HL-60 (cell line): ENCODE measurements around the gene RBPJ.

Experiments
- DNase-seq, 2 experiments: peaks; one replicate each; pipeline ENCODE4 v3.0.0-alpha.2; 2010 to 2020; ENCODE audit warnings: low read depth in 1 of 2, low spot score in 1 of 2
- H3K27ac ChIP-seq: fragments of 250-450 bp; sonication (Bioruptor Pico); replicated peaks from 2 replicates; pipeline ENCODE4 v1.5.1; 2020; ENCODE audit warnings: mild to moderate bottlenecking, moderate library complexity
- H3K27me3 ChIP-seq: fragments of 250-450 bp; sonication (Bioruptor Pico); 2 replicates; pipeline ENCODE4 v1.5.1; 2021; ENCODE audit warnings: mild to moderate bottlenecking, moderate library complexity; ENCODE audit not compliant: insufficient read depth, poor library complexity, severe bottlenecking
- H3K4me3 ChIP-seq: replicated peaks from 2 replicates; pipeline ENCODE4 v1.5.1; 2011; ENCODE audit warnings: mild to moderate bottlenecking, control low read depth, low read length; ENCODE audit not compliant: insufficient read depth
- GABPA ChIP-seq: IDR thresholded peaks from 2 replicates; pipeline ENCODE4 v1.6.1; 2012; ENCODE audit warnings: low read depth
- POLR2AphosphoS5 ChIP-seq: IDR thresholded peaks from 2 replicates; pipeline ENCODE4 v1.6.1; 2012; ENCODE audit warnings: low read depth
- SPI1 ChIP-seq: IDR thresholded peaks from 2 replicates; pipeline ENCODE4 v1.6.1; 2012; ENCODE audit warnings: low read depth, mild to moderate bottlenecking, borderline replicate concordance
- TF ChIP-seq, protein P1 (sequence below): IDR thresholded peaks from one replicate; pipeline ENCODE4 v1.5.1; 2011; ENCODE audit warnings: low read length, control low read depth, inconsistent platforms; ENCODE audit not compliant: insufficient read depth
- TF ChIP-seq, protein P2 (sequence below): IDR thresholded peaks from 2 replicates; pipeline ENCODE4 v1.6.1; 2012; ENCODE audit warnings: low read depth; ENCODE audit not compliant: insufficient replicate concordance

Gene RBPJ

DNA sequence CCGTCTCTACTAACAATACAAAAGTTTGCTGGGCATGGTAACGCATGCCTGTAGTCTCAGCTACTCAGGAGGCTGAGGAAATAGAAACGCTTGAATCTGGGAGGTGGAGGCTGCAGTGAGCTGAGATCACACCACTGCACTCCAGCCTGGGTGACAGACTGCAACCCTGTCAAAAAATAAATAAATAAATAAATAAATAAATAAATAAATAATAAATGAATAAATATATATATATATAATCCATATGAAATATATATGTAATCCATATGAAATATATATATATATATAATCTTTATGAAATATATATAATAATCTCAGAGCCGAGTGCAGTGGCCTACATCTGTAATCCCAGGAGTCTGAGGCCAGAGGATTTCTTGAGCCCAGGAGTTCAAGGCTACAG is 17.8 kb upstream of the RBPJ start:
- H3K4me3 ChIP-seq, result no peak overlapping the region
- H3K27ac ChIP-seq, result peak overlapping the region; percentile 62
- no peak for DNase-seq
- H3K27me3 ChIP-seq, result no peaks in the 10 kb centered on the region
- TF ChIP-seq SPI1 (no peak), POLR2AphosphoS5 (no peak)

DNA sequence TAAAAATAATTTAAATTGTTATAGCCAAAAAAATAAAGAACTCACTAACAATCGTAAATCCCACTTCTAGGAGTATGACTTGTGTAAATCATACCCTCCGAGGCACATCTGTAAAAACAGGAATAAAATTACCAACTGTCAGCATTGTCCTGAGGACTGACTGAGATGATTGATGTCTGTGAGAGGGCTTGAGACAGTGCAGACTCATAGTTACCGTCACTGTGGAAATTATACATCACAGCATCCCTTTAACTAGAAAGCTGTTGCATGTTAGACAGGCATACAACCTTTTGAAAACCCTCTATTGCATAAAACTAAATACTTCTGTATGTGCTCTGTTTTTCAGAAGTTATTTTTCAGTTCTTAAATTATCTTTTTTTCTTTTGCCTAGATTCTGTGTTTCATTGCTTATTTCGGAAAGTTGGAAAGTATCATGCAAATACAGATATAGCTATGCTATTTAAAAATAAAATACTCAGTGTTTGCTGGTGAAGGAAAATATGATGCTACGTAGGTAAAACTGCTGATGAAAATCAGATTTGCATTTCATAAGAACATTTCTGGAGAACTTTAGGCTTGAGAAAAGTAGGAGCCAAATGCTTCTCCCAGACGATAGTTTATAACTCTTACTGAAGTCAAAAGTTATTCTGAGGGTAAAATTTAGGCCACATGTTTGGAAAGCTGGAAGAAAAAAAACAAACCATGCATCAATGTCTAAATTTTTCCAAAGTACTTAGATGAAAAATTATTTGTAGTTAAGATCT is 13.6 kb upstream of the RBPJ start:
- H3K4me3 ChIP-seq, result no peak overlapping the region
- H3K27ac ChIP-seq, result no peak overlapping the region
- TF ChIP-seq SPI1, result no peak
- TF ChIP-seq GABPA, result no peak
- TF ChIP-seq, protein P1, sequence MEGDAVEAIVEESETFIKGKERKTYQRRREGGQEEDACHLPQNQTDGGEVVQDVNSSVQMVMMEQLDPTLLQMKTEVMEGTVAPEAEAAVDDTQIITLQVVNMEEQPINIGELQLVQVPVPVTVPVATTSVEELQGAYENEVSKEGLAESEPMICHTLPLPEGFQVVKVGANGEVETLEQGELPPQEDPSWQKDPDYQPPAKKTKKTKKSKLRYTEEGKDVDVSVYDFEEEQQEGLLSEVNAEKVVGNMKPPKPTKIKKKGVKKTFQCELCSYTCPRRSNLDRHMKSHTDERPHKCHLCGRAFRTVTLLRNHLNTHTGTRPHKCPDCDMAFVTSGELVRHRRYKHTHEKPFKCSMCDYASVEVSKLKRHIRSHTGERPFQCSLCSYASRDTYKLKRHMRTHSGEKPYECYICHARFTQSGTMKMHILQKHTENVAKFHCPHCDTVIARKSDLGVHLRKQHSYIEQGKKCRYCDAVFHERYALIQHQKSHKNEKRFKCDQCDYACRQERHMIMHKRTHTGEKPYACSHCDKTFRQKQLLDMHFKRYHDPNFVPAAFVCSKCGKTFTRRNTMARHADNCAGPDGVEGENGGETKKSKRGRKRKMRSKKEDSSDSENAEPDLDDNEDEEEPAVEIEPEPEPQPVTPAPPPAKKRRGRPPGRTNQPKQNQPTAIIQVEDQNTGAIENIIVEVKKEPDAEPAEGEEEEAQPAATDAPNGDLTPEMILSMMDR, result no peak
- TF ChIP-seq, protein P2, sequence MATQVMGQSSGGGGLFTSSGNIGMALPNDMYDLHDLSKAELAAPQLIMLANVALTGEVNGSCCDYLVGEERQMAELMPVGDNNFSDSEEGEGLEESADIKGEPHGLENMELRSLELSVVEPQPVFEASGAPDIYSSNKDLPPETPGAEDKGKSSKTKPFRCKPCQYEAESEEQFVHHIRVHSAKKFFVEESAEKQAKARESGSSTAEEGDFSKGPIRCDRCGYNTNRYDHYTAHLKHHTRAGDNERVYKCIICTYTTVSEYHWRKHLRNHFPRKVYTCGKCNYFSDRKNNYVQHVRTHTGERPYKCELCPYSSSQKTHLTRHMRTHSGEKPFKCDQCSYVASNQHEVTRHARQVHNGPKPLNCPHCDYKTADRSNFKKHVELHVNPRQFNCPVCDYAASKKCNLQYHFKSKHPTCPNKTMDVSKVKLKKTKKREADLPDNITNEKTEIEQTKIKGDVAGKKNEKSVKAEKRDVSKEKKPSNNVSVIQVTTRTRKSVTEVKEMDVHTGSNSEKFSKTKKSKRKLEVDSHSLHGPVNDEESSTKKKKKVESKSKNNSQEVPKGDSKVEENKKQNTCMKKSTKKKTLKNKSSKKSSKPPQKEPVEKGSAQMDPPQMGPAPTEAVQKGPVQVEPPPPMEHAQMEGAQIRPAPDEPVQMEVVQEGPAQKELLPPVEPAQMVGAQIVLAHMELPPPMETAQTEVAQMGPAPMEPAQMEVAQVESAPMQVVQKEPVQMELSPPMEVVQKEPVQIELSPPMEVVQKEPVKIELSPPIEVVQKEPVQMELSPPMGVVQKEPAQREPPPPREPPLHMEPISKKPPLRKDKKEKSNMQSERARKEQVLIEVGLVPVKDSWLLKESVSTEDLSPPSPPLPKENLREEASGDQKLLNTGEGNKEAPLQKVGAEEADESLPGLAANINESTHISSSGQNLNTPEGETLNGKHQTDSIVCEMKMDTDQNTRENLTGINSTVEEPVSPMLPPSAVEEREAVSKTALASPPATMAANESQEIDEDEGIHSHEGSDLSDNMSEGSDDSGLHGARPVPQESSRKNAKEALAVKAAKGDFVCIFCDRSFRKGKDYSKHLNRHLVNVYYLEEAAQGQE, result no peak
- TF ChIP-seq POLR2AphosphoS5, result no peak
- no peaks in the 10 kb centered on the region for H3K27me3 ChIP-seq
- DNase-seq, result no peak

DNA sequence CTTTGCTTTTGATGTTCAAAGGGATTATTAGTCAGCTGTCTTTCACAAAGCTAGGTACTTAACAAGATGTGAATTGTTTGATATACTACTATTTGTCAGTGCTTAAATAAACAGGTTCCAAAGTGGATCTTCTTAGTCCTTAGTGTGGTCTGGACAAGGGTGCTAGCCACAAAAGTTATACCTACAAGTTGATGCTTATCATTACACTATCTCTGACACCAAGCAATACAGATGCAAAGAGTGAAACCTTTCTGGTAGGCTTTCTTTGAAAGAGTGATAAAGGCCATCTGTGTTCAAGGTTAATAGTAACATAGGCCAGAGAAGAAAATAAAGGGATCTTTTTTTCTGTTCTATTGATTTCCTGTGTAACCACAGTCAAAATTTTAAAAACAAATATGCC is 12.2 kb upstream of the RBPJ start:
- TF ChIP-seq POLR2AphosphoS5 (no peak), GABPA (no peak), SPI1 (no peak)
- TF ChIP-seq, protein P2, result no peak
- TF ChIP-seq, protein P1, result no peak
- no peak for DNase-seq
- H3K4me3 ChIP-seq, result no peak overlapping the region
- H3K27ac ChIP-seq, result no peak overlapping the region
- H3K27me3 ChIP-seq, result no peaks in the 10 kb centered on the region

DNA sequence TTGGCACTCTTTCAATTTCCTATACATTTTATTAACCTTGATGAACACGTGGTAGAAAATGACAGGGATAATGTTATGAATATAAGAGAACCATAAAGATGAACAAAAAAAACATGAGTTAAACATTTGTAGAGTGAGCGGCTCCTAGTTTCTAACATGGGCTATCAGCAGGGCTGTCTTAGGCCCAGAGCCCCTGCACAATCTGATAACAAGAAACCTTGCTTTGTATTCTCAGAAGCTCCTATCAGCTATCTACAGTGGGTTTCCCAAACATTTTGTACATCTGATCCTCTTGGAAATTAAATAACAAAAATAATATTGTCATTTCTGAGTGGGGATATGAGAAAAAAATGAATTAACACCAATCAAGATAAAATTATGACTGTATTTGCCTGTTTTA is 10.6 kb upstream of the RBPJ start:
- Histone ChIP-seq H3K27me3 (no peaks in the 10 kb centered on the region), H3K27ac (no peak overlapping the region), H3K4me3 (no peak overlapping the region)
- TF ChIP-seq GABPA (no peak), POLR2AphosphoS5 (no peak), SPI1 (no peak)
- TF ChIP-seq, protein P1, result no peak
- TF ChIP-seq, protein P2, result no peak
- DNase-seq, result no peak
